Gastroesophageal sphincter (tissue), 4 donors: ENCODE results near the gene ZCWPW1. TPM values are rescaled to one million over a fixed set of nuclear protein-coding genes. Genes with fewer than 3 reads are reported as not detected.

ENCODE experiments used
- ATAC-seq: fragments of 150-250 bp; one replicate; pipeline ENCODE4 v1.9.1; 2016; ENCODE audit warnings: mild to moderate bottlenecking, moderate library complexity
- H3K27ac ChIP-seq, 4 donors: fragments of 200-600 bp; sonication (generic) in 3 of 4; 1 replicate in 3 of 4; 2 replicates in 1 of 4; pipeline ENCODE4 v1.5.1; 2016 to 2019
- H3K27me3 ChIP-seq: fragments of 200-600 bp; sonication (generic); one replicate; pipeline ENCODE4 v1.5.1; 2019
- H3K36me3 ChIP-seq, 2 donors: fragments of 200-600 bp; sonication (generic); one replicate each; pipeline ENCODE4 v1.5.1; 2019; ENCODE audit warnings: control low read depth in 1 of 2
- H3K4me1 ChIP-seq, 3 donors: fragments of 200-600 bp; sonication (generic); 1 replicate in 2 of 3; 2 replicates in 1 of 3; pipeline ENCODE4 v1.5.1; 2016 to 2019; ENCODE audit warnings: control low read depth in 2 of 3
- H3K4me3 ChIP-seq, 2 donors: fragments of 200-600 bp; sonication (generic); one replicate each; pipeline ENCODE4 v1.5.1; 2019; ENCODE audit warnings: mild to moderate bottlenecking in 1 of 2, moderate library complexity in 1 of 2
- H3K9me3 ChIP-seq, 3 donors: fragments of 200-600 bp; sonication (generic); one replicate each; pipeline ENCODE4 v1.5.1; 2017 to 2019; ENCODE audit warnings: control low read depth in 2 of 3
- CTCF ChIP-seq, 4 experiments: fragments of 200-600 bp in 2 of 4; fragments of 450-650 bp in 2 of 4; sonication (generic) in 1 of 4; IDR thresholded peaks; one replicate each; pipeline ENCODE4 v1.5.1; 2017 to 2019; ENCODE audit warnings: antibody characterized with exemption in 4 of 4, mild to moderate bottlenecking in 2 of 4, moderate library complexity in 2 of 4
- EP300 ChIP-seq: sonication (generic); formaldehyde crosslinking; IDR thresholded peaks from one replicate; pipeline ENCODE4 v1.6.1; 2017; ENCODE audit warnings: antibody characterized with exemption, mild to moderate bottlenecking
- POLR2A ChIP-seq, 2 donors: fragments of 450-650 bp; IDR thresholded peaks; one replicate each; pipeline ENCODE4 v1.6.1; 2017; ENCODE audit warnings: antibody characterized with exemption in 2 of 2, mild to moderate bottlenecking in 2 of 2, moderate library complexity in 1 of 2
- POLR2AphosphoS5 ChIP-seq: sonication (generic); formaldehyde crosslinking; IDR thresholded peaks from one replicate; pipeline ENCODE4 v1.6.1; 2017; ENCODE audit warnings: antibody characterized with exemption
- WGBS, 2 donors: methylation state at CpG; one replicate each; pipeline ENCODE4 v1.1.5; 2018; ENCODE audit warnings: low coverage in 1 of 2; 5-methylcytosine and 5-hydroxymethylcytosine counted together
- total RNA-seq, 4 donors: library from RNA; depleted of rRNA; stranded (reverse); fragments of >200 nt; gene quantifications; one replicate each; pipeline ENCODE4 v1.1.0, GENCODE V29; 2016

The ZCWPW1 gene
- total RNA-seq: 1 to 10 TPM; 4.9 to 8.2 (median 5.8) TPM

- peaks cover 0 to 28% of the 10 kb centered on the region in 2 donors for H3K36me3 ChIP-seq
- peak within 1 kb of the TSS; percentile 91 to 95 for H3K4me3 ChIP-seq
- TF ChIP-seq POLR2AphosphoS5 (peak; percentile 100), EP300 (no peak), CTCF (IDR thresholded peaks at IDR 0.05) (peak in 3 of 4 experiments; percentile 6 to 41 (median 19)), POLR2A (IDR thresholded peaks at IDR 0.05) (peak; percentile 100)
- H3K4me1 ChIP-seq: peaks cover 0 to 41% (median 23%) of the 10 kb centered on the region in 3 donors
- no peaks in the 10 kb centered on the region for H3K27me3 ChIP-seq
- H3K27ac ChIP-seq: peak within 1 kb of the TSS; percentile 94 to 99 (median 98)
- ATAC-seq: peak; percentile 73
- H3K9me3 ChIP-seq: no peaks in the 10 kb centered on the region
- WGBS, 2 donors: 1% methylated on average over 20 to 21 of the region's 66 CpGs
These were observed at the start of gene ZCWPW1 for GRCh38 chr7:100428199-100428966. TSS of gene ZCWPW1 (minus strand) at chr7:100428703. CDS start at chr7:100420649, 8,054 bp downstream.

- no CpG with 5 or more reads among the region's 16 CpGs for WGBS, 2 donors
- H3K4me3 ChIP-seq: peak overlapping the region; percentile 69 to 78
- H3K27me3 ChIP-seq: no peaks in the 10 kb centered on the region
- H3K9me3 ChIP-seq: no peaks in the 10 kb centered on the region
- peak overlapping the region; percentile 10 to 94 (median 92) for H3K27ac ChIP-seq
- H3K36me3 ChIP-seq: peaks cover 0 to 27% of the 10 kb centered on the region in 2 donors
- no peak for TF ChIP-seq CTCF (IDR thresholded peaks at IDR 0.05)
- TF ChIP-seq EP300: no peak
- no peak for TF ChIP-seq POLR2AphosphoS5
- no peak for TF ChIP-seq POLR2A (IDR thresholded peaks at IDR 0.05)
- no peak for ATAC-seq
- H3K4me1 ChIP-seq: peaks cover 0 to 69% (median 50%) of the 10 kb centered on the region in 3 donors
These were observed 49.4 kb upstream of the ZCWPW1 start for GRCh38 chr7:100477871-100478267.

GRCh38 chr7:100476903-100477870 is 48.7 kb upstream of the ZCWPW1 start:
- Histone ChIP-seq H3K27me3 (no peaks in the 10 kb centered on the region), H3K4me1 (peaks cover 0 to 69% (median 53%) of the 10 kb centered on the region in 3 donors)
- WGBS, 2 donors: 34 to 42% methylated on average over 3 to 6 of the region's 30 CpGs

GRCh38 chr7:100476101-100476780 is 47.7 kb upstream of the ZCWPW1 start:
- Histone ChIP-seq H3K9me3 (no peaks in the 10 kb centered on the region), H3K4me3 (peak overlapping the region in 1 of 2 donors; percentile 78), H3K36me3 (peaks cover 0 to 44% of the 10 kb centered on the region in 2 donors), H3K4me1 (peaks cover 0 to 79% (median 53%) of the 10 kb centered on the region in 3 donors), H3K27ac (peak overlapping the region in 3 of 4 donors; percentile 90 to 94 (median 94)), H3K27me3 (no peaks in the 10 kb centered on the region)
- ATAC-seq: no peak
- TF ChIP-seq CTCF (IDR thresholded peaks at IDR 0.05): no peak
- TF ChIP-seq EP300: no peak
- no peak for TF ChIP-seq POLR2AphosphoS5
- TF ChIP-seq POLR2A (IDR thresholded peaks at IDR 0.05): no peak
- WGBS, 2 donors: 4 to 24% methylated on average over 3 to 4 of the region's 6 CpGs

More at GRCh38 chr7:100476903-100477870, 48.7 kb upstream of the ZCWPW1 start:
- H3K27ac ChIP-seq: peak overlapping the region; percentile 10 to 94 (median 92)
- H3K36me3 ChIP-seq: peaks cover 0 to 34% of the 10 kb centered on the region in 2 donors
- no peaks in the 10 kb centered on the region for H3K9me3 ChIP-seq
- no peak for ATAC-seq
- H3K4me3 ChIP-seq: peak overlapping the region; percentile 69 to 78
- TF ChIP-seq POLR2AphosphoS5 (no peak), CTCF (IDR thresholded peaks at IDR 0.05) (peak in 1 of 4 experiments; percentile 38)
